MG63 (cell line): Measurements from ENCODE around the gene EPB41L1. TPM values are rescaled to one million over a fixed set of nuclear protein-coding genes. Genes with fewer than 3 reads are reported as not detected.
A peak's percentile ranks its signal among the peaks of the same experiment; 100 is the strongest.

Experiments used
- DNase-seq: peaks from one replicate; pipeline ENCODE4 v3.0.0-alpha.2; 2020
- H3K27me3 ChIP-seq: fragments of 250-450 bp; sonication (Bioruptor Pico); 2 replicates; pipeline ENCODE4 v1.5.1; 2020; ENCODE audit warnings: mild to moderate bottlenecking, moderate library complexity
- H3K36me3 ChIP-seq: fragments of 250-450 bp; sonication (Bioruptor Pico); 2 replicates; pipeline ENCODE4 v1.5.1; 2020; ENCODE audit warnings: mild to moderate bottlenecking, moderate library complexity
- H3K4me3 ChIP-seq: fragments of 250-450 bp; sonication (Bioruptor Pico); 2 replicates; pipeline ENCODE4 v1.5.1; 2020; ENCODE audit warnings: mild to moderate bottlenecking, moderate library complexity
- H3K9me3 ChIP-seq: fragments of 250-450 bp; sonication (Bioruptor Pico); 2 replicates; pipeline ENCODE4 v1.5.1; 2020; ENCODE audit warnings: mild to moderate bottlenecking, moderate library complexity
- total RNA-seq: library from RNA; depleted of rRNA; stranded (reverse); fragments of >200 nt; shearing (Covaris generic); gene quantifications from 2 replicates; pipeline ENCODE4 v1.2.3, GENCODE V29; 2014; ENCODE audit warnings: low replicate concordance

EPB41L1 gene
- total RNA-seq, 1 experiment from 2014 or later: 11.7 TPM

GRCh38 chr20:36147690-36148089 lies 6.8 kb upstream of the EPB41L1 start:
- H3K9me3 ChIP-seq: no peaks in the 10 kb centered on the region
- H3K4me3 ChIP-seq: no peak overlapping the region
- no peak for DNase-seq
- no peaks in the 10 kb centered on the region for H3K27me3 ChIP-seq
- no peaks in the 10 kb centered on the region for H3K36me3 ChIP-seq

GRCh38 chr20:36148439-36148838 lies 6.1 kb upstream of the EPB41L1 start:
- no peaks in the 10 kb centered on the region for H3K27me3 ChIP-seq
- no peaks in the 10 kb centered on the region for H3K9me3 ChIP-seq
- DNase-seq: no peak
- H3K4me3 ChIP-seq: no peak overlapping the region
- H3K36me3 ChIP-seq: no peaks in the 10 kb centered on the region

- no peaks in the 10 kb centered on the region for H3K36me3 ChIP-seq
- H3K9me3 ChIP-seq: no peaks in the 10 kb centered on the region
- no peaks in the 10 kb centered on the region for H3K27me3 ChIP-seq
- DNase-seq: no peak
- H3K4me3 ChIP-seq: no peak overlapping the region
Measured at GRCh38 chr20:36149012-36149411, 5.5 kb upstream of the EPB41L1 start.

- Histone ChIP-seq H3K4me3 (no peak overlapping the region), H3K9me3 (no peaks in the 10 kb centered on the region), H3K36me3 (no peaks in the 10 kb centered on the region), H3K27me3 (no peaks in the 10 kb centered on the region)
- DNase-seq: peak; percentile 83
Measured at GRCh38 chr20:36149469-36149868, 5.1 kb upstream of the EPB41L1 start.

GRCh38 chr20:36150489-36150846 lies 4.1 kb upstream of the EPB41L1 start:
- DNase-seq: no peak
- Histone ChIP-seq H3K27me3 (no peaks in the 10 kb centered on the region), H3K36me3 (no peaks in the 10 kb centered on the region), H3K9me3 (no peaks in the 10 kb centered on the region), H3K4me3 (no peak overlapping the region)

- Histone ChIP-seq H3K9me3 (no peaks in the 10 kb centered on the region), H3K36me3 (no peaks in the 10 kb centered on the region), H3K27me3 (no peaks in the 10 kb centered on the region), H3K4me3 (no peak overlapping the region)
- DNase-seq: no peak
Measured at GRCh38 chr20:36150847-36151539, 3.5 kb upstream of the EPB41L1 start.

GRCh38 chr20:36152261-36152660 lies 2.3 kb upstream of the EPB41L1 start:
- no peaks in the 10 kb centered on the region for H3K9me3 ChIP-seq
- no peak for DNase-seq
- H3K36me3 ChIP-seq: no peaks in the 10 kb centered on the region

GRCh38 chr20:36153204-36153603 lies 1.3 kb upstream of the EPB41L1 start:
- Histone ChIP-seq H3K9me3 (no peaks in the 10 kb centered on the region), H3K4me3 (no peak overlapping the region), H3K36me3 (no peaks in the 10 kb centered on the region), H3K27me3 (no peaks in the 10 kb centered on the region)
- DNase-seq: no peak

More at GRCh38 chr20:36152261-36152660, 2.3 kb upstream of the EPB41L1 start:
- no peak overlapping the region for H3K4me3 ChIP-seq
- H3K27me3 ChIP-seq: no peaks in the 10 kb centered on the region

GRCh38 chr20:36153736-36154699 lies 522 bp upstream of the EPB41L1 start:
- peak; percentile 90 for DNase-seq
- Histone ChIP-seq H3K27me3 (no peaks in the 10 kb centered on the region), H3K36me3 (no peaks in the 10 kb centered on the region), H3K9me3 (no peaks in the 10 kb centered on the region), H3K4me3 (peak overlapping the region; percentile 54)

- no peaks in the 10 kb centered on the region for H3K27me3 ChIP-seq
- H3K4me3 ChIP-seq: no peak overlapping the region
- DNase-seq: no peak
- no peaks in the 10 kb centered on the region for H3K36me3 ChIP-seq
- no peaks in the 10 kb centered on the region for H3K9me3 ChIP-seq
Measured at GRCh38 chr20:36155629-36155971, 1.1 kb downstream of the EPB41L1 start.

- Histone ChIP-seq H3K27me3 (no peaks in the 10 kb centered on the region), H3K4me3 (no peak overlapping the region), H3K9me3 (no peaks in the 10 kb centered on the region), H3K36me3 (no peaks in the 10 kb centered on the region)
- no peak for DNase-seq
Measured at GRCh38 chr20:36155991-36156390, 1.5 kb downstream of the EPB41L1 start.

GRCh38 chr20:36157610-36158009 lies 3.1 kb downstream of the EPB41L1 start:
- no peaks in the 10 kb centered on the region for H3K27me3 ChIP-seq
- no peak overlapping the region for H3K4me3 ChIP-seq
- DNase-seq: no peak
- no peaks in the 10 kb centered on the region for H3K36me3 ChIP-seq
- H3K9me3 ChIP-seq: no peaks in the 10 kb centered on the region

- no peak for DNase-seq
- Histone ChIP-seq H3K9me3 (no peaks in the 10 kb centered on the region), H3K36me3 (no peaks in the 10 kb centered on the region), H3K27me3 (no peaks in the 10 kb centered on the region), H3K4me3 (no peak overlapping the region)
Measured at GRCh38 chr20:36158160-36158741, 3.7 kb downstream of the EPB41L1 start.

GRCh38 chr20:36159833-36160232 lies 5.3 kb downstream of the EPB41L1 start:
- Histone ChIP-seq H3K36me3 (no peaks in the 10 kb centered on the region), H3K9me3 (no peaks in the 10 kb centered on the region), H3K4me3 (no peak overlapping the region), H3K27me3 (no peaks in the 10 kb centered on the region)
- DNase-seq: no peak

- H3K36me3 ChIP-seq: no peaks in the 10 kb centered on the region
- DNase-seq: no peak
- no peak overlapping the region for H3K4me3 ChIP-seq
- H3K27me3 ChIP-seq: no peaks in the 10 kb centered on the region
- H3K9me3 ChIP-seq: no peaks in the 10 kb centered on the region
Measured at GRCh38 chr20:36162272-36162966, 7.9 kb downstream of the EPB41L1 start.

- no peaks in the 10 kb centered on the region for H3K9me3 ChIP-seq
- H3K27me3 ChIP-seq: no peaks in the 10 kb centered on the region
- no peak overlapping the region for H3K4me3 ChIP-seq
- no peaks in the 10 kb centered on the region for H3K36me3 ChIP-seq
- peak; percentile 77 for DNase-seq
Measured at GRCh38 chr20:36167902-36168503, 13.5 kb downstream of the EPB41L1 start.
